Aorta (tissue), 5 donors: ENCODE data around the gene FAAH. TPM values are rescaled to one million over a fixed set of nuclear protein-coding genes. Genes with fewer than 3 reads are reported as not detected.

Experiments
- ATAC-seq: fragments of 200-7000 bp; cut with Tn5 transposase; one replicate; pipeline ENCODE4 v1.9.1; 2022; ENCODE audit warnings: moderate library complexity; ENCODE audit not compliant: low FRiP score
- DNase-seq, 2 donors: peaks; one replicate each; pipeline ENCODE4 v3.0.0-alpha.2; 2020
- H3K27ac ChIP-seq, 2 donors: one replicate each; pipeline ENCODE4 v1.5.1; 2013; ENCODE audit warnings: low read length in 2 of 2, mild to moderate bottlenecking in 2 of 2, moderate library complexity in 2 of 2, control low read depth in 1 of 2, inconsistent platforms in 1 of 2, low read depth in 1 of 2
- H3K27me3 ChIP-seq, 2 donors: one replicate each; pipeline ENCODE4 v1.6.1; 2013; ENCODE audit warnings: control low read depth in 1 of 2, low read length in 1 of 2, mild to moderate bottlenecking in 1 of 2, moderate library complexity in 1 of 2; ENCODE audit not compliant: insufficient read depth in 2 of 2, control insufficient read depth in 1 of 2
- H3K36me3 ChIP-seq, 2 donors: one replicate each; pipeline ENCODE4 v1.6.1; 2013; ENCODE audit warnings: control low read depth in 1 of 2, low read length in 1 of 2, mild to moderate bottlenecking in 1 of 2; ENCODE audit not compliant: insufficient read depth in 2 of 2, control insufficient read depth in 1 of 2
- H3K4me1 ChIP-seq, 2 donors: one replicate each; pipeline ENCODE4 v1.6.1; 2013; ENCODE audit warnings: low read length in 2 of 2, control low read depth in 1 of 2, mild to moderate bottlenecking in 1 of 2, moderate library complexity in 1 of 2; ENCODE audit not compliant: insufficient read depth in 2 of 2, control insufficient read depth in 1 of 2
- H3K4me3 ChIP-seq, 2 donors: one replicate each; pipeline ENCODE4 v1.5.1; 2013; ENCODE audit warnings: low read length in 2 of 2, control low read depth in 1 of 2, mild to moderate bottlenecking in 1 of 2
- H3K9me3 ChIP-seq: one replicate; pipeline ENCODE4 v1.6.1; 2013; ENCODE audit warnings: mild to moderate bottlenecking, low read length; ENCODE audit not compliant: control insufficient read depth
- WGBS, 2 donors: extraction: QIAGEN DNeasy Blood & Tissue Kit; methylation state at CpG; one replicate each; pipeline ENCODE4 v1.1.7; 2013; 5-methylcytosine and 5-hydroxymethylcytosine counted together
- intact Hi-C, 2 donors: fragments of 100-400 bp; cut with DNase I; formaldehyde crosslinking; loops; one replicate each; pipeline versions ENCODE4 v1.14.2 to v1.15.0; 2022
- polyA plus RNA-seq, 2 donors: library from polyadenylated mRNA; stranded (reverse); fragments of 200-250 nt; gene quantifications; one replicate each; pipeline ENCODE4 v1.2.3, GENCODE V29; 2013
- total RNA-seq, 2 donors: library from RNA; stranded (reverse); fragmentation: NEBNext Ultra II Directional; extraction: Animal tissue kit (Norgen Biotek cat#: 25700); gene quantifications; one replicate each; pipeline ENCODE4 v1.2.1, GENCODE V29; 2021
- donor health status: healthy with polysubstance abuse.
- donor health status: Bipolar disorder and iron deficiency.
- donor health status: DM: no; HTN: no; CAD: no.
- donor health status: DM: no; HTN: no; CAD: no.
- donor health status: DM: yes; HTN: yes; CAD: no.

The FAAH gene
- total and polyA plus RNA-seq, 4 donors = 3.3 to 33.2 (median 8.4) TPM

DNA sequence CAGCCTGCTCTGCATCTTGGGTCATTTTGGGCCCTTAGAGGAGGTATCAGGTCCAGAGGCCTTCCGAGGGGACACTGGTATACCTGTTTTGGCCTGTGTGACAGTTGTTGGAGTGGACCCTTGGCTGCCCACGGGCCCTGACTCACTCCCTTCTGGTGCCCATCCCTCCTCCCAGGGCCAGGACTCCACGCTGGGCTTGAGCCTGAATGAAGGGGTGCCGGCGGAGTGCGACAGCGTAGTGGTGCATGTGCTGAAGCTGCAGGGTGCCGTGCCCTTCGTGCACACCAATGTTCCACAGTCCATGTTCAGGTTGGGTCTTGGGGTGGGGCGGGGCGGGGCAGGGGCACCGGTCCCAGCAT is 11.1 kb downstream of the FAAH start:
- no peak overlapping the region for H3K4me3 ChIP-seq
- ATAC-seq (no peak), DNase-seq (peak in 1 of 2 donors; percentile 68)
- H3K27me3 ChIP-seq = no peaks in the 10 kb centered on the region
- intact Hi-C loops = loop anchor here (2.0 to 5.0 kb wide), 3 partner anchors 118 to 312 kb away; partner anchors contain the start of gene EFCAB14 (in 1 of the 2)
- no peaks in the 10 kb centered on the region for H3K9me3 ChIP-seq
- H3K27ac ChIP-seq = no peak overlapping the region
- 94% methylated on average over 12 of the region's 12 CpGs for WGBS, 2 donors
- no peaks in the 10 kb centered on the region for H3K36me3 ChIP-seq
- H3K4me1 ChIP-seq = no peaks in the 10 kb centered on the region

DNA sequence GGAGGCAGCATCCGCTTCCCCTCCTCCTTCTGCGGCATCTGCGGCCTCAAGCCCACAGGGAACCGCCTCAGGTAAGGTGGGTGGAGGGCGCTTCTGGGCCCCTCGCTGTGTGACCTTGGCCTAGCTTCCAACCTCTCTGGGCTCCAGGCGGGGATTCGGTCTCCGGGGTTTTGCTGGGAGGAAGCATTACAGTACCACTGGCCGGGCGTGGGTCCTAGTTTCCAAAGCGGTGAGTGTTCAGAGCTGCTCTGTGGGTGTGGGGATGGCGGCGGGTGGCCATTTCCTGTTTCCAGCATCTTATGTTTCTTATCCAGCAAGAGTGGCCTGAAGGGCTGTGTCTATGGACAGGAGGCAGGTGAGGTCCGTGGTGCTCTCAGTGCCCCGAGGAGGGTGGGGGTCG is 11.6 kb downstream of the FAAH start:
- Histone ChIP-seq H3K9me3 (no peaks in the 10 kb centered on the region), H3K27ac (no peak overlapping the region), H3K4me1 (no peaks in the 10 kb centered on the region), H3K36me3 (no peaks in the 10 kb centered on the region), H3K27me3 (no peaks in the 10 kb centered on the region), H3K4me3 (no peak overlapping the region)
- intact Hi-C loops = loop anchor here (2.0 to 5.0 kb wide), 3 partner anchors 117 to 312 kb away; partner anchors contain the start of gene EFCAB14 (in 1 of the 2)
- ATAC-seq (no peak), DNase-seq (peak in 1 of 2 donors; percentile 75)
- WGBS, 2 donors = 87 to 89% methylated on average over 16 to 17 of the region's 17 CpGs

DNA sequence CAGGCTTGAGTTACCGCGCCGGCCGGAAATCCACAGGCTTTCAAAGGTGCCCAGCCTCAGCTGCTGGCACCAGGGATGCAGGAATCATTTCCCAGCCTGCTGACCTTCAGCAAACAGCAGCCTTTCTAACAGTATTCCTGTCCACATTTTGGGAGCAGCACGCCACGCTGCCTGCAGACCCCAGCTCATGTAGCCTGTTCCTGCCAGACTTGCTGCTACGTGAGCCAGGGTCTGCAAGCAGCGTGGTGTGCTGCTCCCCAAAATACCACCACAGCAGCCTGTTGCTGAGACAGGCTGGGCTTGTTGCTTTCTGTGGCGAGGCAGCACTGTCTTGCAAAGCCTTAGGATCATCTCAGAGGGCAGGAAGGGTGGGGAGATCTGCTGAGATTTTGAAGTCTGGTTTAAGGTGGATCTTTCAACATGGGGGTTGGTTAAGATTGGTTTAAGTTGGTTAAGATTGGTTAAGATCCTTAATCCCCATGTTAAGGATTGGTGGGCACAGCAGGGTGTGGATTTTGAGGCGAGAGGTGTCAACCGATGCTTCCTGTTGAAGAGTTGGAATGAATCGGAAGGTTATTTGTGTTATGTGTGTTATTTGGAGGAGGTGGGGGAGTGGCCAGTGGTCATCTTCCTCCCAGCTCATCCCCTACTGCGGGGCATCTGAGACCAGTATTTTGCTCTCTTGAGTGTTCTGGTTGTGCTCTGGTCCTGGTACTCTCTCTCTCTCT is 12.9 kb downstream of the FAAH start:
- H3K4me3 ChIP-seq = no peak overlapping the region
- no peaks in the 10 kb centered on the region for H3K36me3 ChIP-seq
- H3K27ac ChIP-seq = no peak overlapping the region
- H3K27me3 ChIP-seq = no peaks in the 10 kb centered on the region
- ATAC-seq (no peak), DNase-seq (peak; percentile 27 to 48)
- intact Hi-C loops = loop anchor here in 1 of 2 donors (5.0 kb wide), 1 partner anchor 310 kb away; the partner anchor contains the start of gene EFCAB14
- H3K4me1 ChIP-seq = no peaks in the 10 kb centered on the region
- WGBS, 2 donors = 59 to 60% methylated on average over 13 of the region's 13 CpGs
- H3K9me3 ChIP-seq = no peaks in the 10 kb centered on the region

DNA sequence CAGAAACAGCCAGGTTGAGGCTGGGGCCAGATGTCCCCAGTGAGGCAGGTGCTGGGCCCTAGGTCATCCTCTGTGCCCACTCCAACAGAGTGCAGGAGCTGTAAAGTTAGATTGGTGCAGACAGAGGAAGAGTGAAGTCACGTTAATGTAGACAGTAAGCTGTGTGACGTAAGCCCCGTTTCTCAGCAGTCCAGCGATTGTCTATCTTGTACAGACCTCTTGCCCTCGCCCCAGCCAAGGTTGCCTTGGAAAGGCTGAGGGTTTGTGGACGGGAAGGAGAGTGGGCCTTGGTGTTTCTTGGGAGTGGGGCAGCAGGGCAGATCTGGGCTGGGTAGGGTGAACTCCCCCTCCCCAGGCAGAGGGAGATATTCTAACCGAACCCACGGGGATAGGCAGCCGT is 13.5 kb downstream of the FAAH start:
- Histone ChIP-seq H3K9me3 (no peaks in the 10 kb centered on the region), H3K4me1 (no peaks in the 10 kb centered on the region), H3K4me3 (no peak overlapping the region), H3K27me3 (no peaks in the 10 kb centered on the region), H3K27ac (no peak overlapping the region), H3K36me3 (no peaks in the 10 kb centered on the region)
- ATAC-seq = no peak
- DNase-seq = peak; percentile 33 to 40
- WGBS, 2 donors = 94 to 97% methylated on average over 9 of the region's 9 CpGs
- intact Hi-C loops = loop anchor here in 1 of 2 donors (5.0 kb wide), 1 partner anchor 310 kb away; the partner anchor contains the start of gene EFCAB14

DNA sequence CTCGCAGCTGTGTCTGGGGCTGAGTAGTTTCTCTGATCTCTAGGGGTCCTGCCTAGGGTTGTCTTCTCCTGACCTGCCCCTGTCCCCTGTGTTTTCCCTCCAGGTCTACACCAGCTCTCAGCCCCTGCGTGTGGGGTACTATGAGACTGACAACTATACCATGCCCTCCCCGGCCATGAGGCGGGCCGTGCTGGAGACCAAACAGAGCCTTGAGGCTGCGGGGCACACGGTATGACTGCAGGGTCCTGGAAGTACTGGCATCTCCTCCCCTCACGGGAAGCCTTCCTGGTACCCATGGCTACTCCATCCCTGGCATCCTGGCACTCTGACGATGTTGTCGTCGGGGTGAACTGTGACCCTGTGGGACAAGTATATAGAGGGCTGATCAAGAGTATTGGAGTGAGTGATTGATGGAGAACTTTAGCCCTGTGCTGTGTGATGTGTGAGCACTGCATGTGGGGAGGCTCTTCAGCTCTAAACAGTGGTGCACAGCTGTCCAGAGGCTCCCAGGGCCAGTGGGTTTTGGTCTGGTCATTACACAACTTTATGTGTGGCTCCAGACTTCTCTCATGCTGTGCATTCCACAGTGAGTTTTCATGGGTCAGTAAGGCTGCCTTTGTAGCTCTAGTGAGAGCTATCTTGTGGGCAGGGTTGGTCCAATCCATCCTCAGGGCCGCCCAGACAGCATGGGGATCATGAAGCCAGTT is 14.4 kb downstream of the FAAH start:
- intact Hi-C loops = loop anchor here in 1 of 2 donors (5.0 kb wide), 1 partner anchor 309 kb away; the partner anchor contains the start of gene EFCAB14
- no peak overlapping the region for H3K27ac ChIP-seq
- H3K36me3 ChIP-seq = no peaks in the 10 kb centered on the region
- no peaks in the 10 kb centered on the region for H3K9me3 ChIP-seq
- DNase-seq (peak; percentile 24 to 55), ATAC-seq (no peak)
- no peak overlapping the region for H3K4me3 ChIP-seq
- 93 to 96% methylated on average over 12 of the region's 12 CpGs for WGBS, 2 donors
- no peaks in the 10 kb centered on the region for H3K4me1 ChIP-seq
- no peaks in the 10 kb centered on the region for H3K27me3 ChIP-seq

- H3K4me3 ChIP-seq = no peak overlapping the region
- DNase-seq (peak; percentile 12 to 34), ATAC-seq (no peak)
- intact Hi-C loops = loop anchor here in 1 of 2 donors (5.0 kb wide), 1 partner anchor 308 kb away; the partner anchor contains the start of gene EFCAB14
- H3K27ac ChIP-seq = no peak overlapping the region
- no peaks in the 10 kb centered on the region for H3K27me3 ChIP-seq
- 99 to 100% methylated on average over 1 of the region's 1 CpG for WGBS, 2 donors
- H3K9me3 ChIP-seq = no peaks in the 10 kb centered on the region
- H3K36me3 ChIP-seq = no peaks in the 10 kb centered on the region
- H3K4me1 ChIP-seq = no peaks in the 10 kb centered on the region
Observed at GRCh38 chr1:46409063-46409372, 14.9 kb downstream of the FAAH start.

- Histone ChIP-seq H3K27me3 (no peaks in the 10 kb centered on the region), H3K4me1 (no peaks in the 10 kb centered on the region), H3K36me3 (no peaks in the 10 kb centered on the region), H3K27ac (no peak overlapping the region), H3K4me3 (no peak overlapping the region), H3K9me3 (no peaks in the 10 kb centered on the region)
- 82 to 88% methylated on average over 17 of the region's 17 CpGs for WGBS, 2 donors
- ATAC-seq = no peak
- intact Hi-C loops = no loop called here
- DNase-seq = peak in 1 of 2 donors; percentile 74
Observed at GRCh38 chr1:46410156-46411009, 16.3 kb downstream of the FAAH start.

DNA sequence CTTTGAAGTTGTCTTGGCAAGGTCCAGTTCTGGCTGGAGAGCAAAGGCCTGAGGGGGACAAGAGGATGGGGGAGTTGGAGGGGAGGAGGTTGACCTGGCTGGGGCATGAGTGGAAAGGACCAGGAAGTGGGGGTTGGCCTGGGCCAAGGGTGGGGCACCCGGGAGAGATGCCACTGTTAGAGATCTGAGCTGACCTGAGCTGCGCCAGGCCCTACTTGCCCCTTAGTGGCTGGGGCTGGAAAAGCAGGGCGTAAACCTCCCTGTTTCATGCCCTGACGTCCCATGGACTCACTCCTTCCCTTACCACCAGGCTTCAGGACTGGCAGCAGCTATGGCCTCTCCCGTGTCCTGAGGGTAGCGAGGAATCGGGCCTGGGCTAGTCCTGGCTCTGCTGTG is 16.9 kb downstream of the FAAH start:
- intact Hi-C loops = no loop called here
- Histone ChIP-seq H3K9me3 (no peaks in the 10 kb centered on the region), H3K27ac (no peak overlapping the region), H3K4me1 (no peaks in the 10 kb centered on the region), H3K27me3 (no peaks in the 10 kb centered on the region), H3K36me3 (no peaks in the 10 kb centered on the region), H3K4me3 (no peak overlapping the region)
- 95 to 99% methylated on average over 7 of the region's 7 CpGs for WGBS, 2 donors
- no peak for ATAC-seq
- DNase-seq = peak in 1 of 2 donors; percentile 59
